K562 (cell line): ENCODE measurements around the gene BAD. TPM values are rescaled to one million over a fixed set of nuclear protein-coding genes. Genes with fewer than 3 reads are reported as not detected.

ENCODE experiments used
- ATAC-seq: fragments of 200-7000 bp; cut with Tn5 transposase; 3 replicates; pipeline ENCODE4 v1.9.1; 2020; ENCODE audit warnings: moderate library complexity
- BruUV-seq: library from RNA; stranded (reverse); fragments of 400-500 nt; replicated peaks from 2 replicates; lab custom pipeline; 2021; lab: Mats Ljungman, UMichigan
- CTCF ChIA-PET: fragments of 300-600 bp; formaldehyde crosslinking; extraction: SDS; loops from one replicate; lab custom pipeline; 2021; ENCODE audit warnings: low intra/inter-chr PET ratio; lab: Yijun Ruan, JAX
- POLR2A ChIA-PET: fragments of 300-600, 350-650 bp; sonication (Branson Sonifier 250); formaldehyde crosslinking; extraction: SDS; loops from one replicate; lab custom pipeline; 2021; ENCODE audit warnings: antibody characterized with exemption, inconsistent platforms; lab: Yijun Ruan, JAX
- DNase-seq, 4 experiments: peaks; one replicate each; pipeline versions ENCODE4 v3.0.0 to v3.0.0-alpha.2; 2011 to 2018; ENCODE audit warnings: low spot score in 3 of 4, mixed read lengths in 3 of 4; ENCODE audit errors: extremely low read depth in 1 of 4
- FAIRE-seq: peaks from 2 replicates; lab custom pipeline; 2011; peaks lifted over from hg19 to GRCh38; lab: Jason Lieb, UNC
- H2AFZ ChIP-seq: 2 replicates; pipeline ENCODE4 v1.6.0; 2011; ENCODE audit warnings: low read depth, low read length, control low read depth, inconsistent platforms
- H3K27ac ChIP-seq: fragments of 200-600 bp; 3 replicates; pipeline ENCODE4 v1.8.0; 2011; ENCODE audit warnings: low read depth, mild to moderate bottlenecking, control low read depth, inconsistent platforms, low read length, moderate library complexity, mixed read lengths; ENCODE audit errors: extremely low read depth
- H3K27me3 ChIP-seq, 2 experiments: fragments of 300-600 bp in 1 of 2; 2 replicates in 1 of 2; 3 replicates in 1 of 2; pipeline versions ENCODE4 v1.6.0 to v1.8.0; 2011; ENCODE audit warnings: inconsistent platforms in 2 of 2, low read length in 2 of 2, mild to moderate bottlenecking in 1 of 2, mixed read lengths in 1 of 2, moderate library complexity in 1 of 2; ENCODE audit not compliant: control insufficient read depth in 2 of 2, insufficient read depth in 2 of 2
- H3K36me3 ChIP-seq: fragments of 300-600 bp; 3 replicates; pipeline ENCODE4 v1.8.0; 2011; ENCODE audit warnings: mild to moderate bottlenecking, low read length, inconsistent platforms; ENCODE audit not compliant: control insufficient read depth, insufficient read depth
- H3K4me1 ChIP-seq, 2 experiments: fragments of 200-600 bp in 1 of 2; replicated peaks in 1 of 2; 2 replicates in 1 of 2; 3 replicates in 1 of 2; pipeline versions ENCODE4 v1.5.1 to v1.8.0; 2011; ENCODE audit warnings: inconsistent platforms in 2 of 2, low read length in 2 of 2, mild to moderate bottlenecking in 1 of 2, mixed read lengths in 1 of 2, moderate library complexity in 1 of 2; ENCODE audit not compliant: control insufficient read depth in 2 of 2, insufficient read depth in 2 of 2
- H3K4me2 ChIP-seq: 2 replicates; pipeline ENCODE4 v1.6.1; 2011; ENCODE audit warnings: low read length, control low read depth, inconsistent platforms, mixed read lengths; ENCODE audit not compliant: insufficient read depth
- H3K4me3 ChIP-seq: fragments of 200-600 bp; sonication (generic), shearing (Covaris generic); 2 replicates; pipeline ENCODE4 v1.5.1; 2016; ENCODE audit warnings: control low read depth, inconsistent platforms
- H3K79me2 ChIP-seq: fragments of 200-600 bp; 3 replicates; pipeline ENCODE4 v1.8.0; 2011; ENCODE audit warnings: low read length, inconsistent platforms; ENCODE audit not compliant: control insufficient read depth, insufficient read depth
- H3K9ac ChIP-seq, 2 experiments: 2 replicates each; pipeline versions ENCODE4 v1.6.0 to v1.6.1; 2011; ENCODE audit warnings: low read depth in 2 of 2, low read length in 2 of 2, control low read depth in 1 of 2, inconsistent platforms in 1 of 2, mild to moderate bottlenecking in 1 of 2, mixed read lengths in 1 of 2; ENCODE audit not compliant: insufficient read depth in 1 of 2
- H3K9me1 ChIP-seq: one replicate; pipeline ENCODE4 v1.6.0; 2011; ENCODE audit warnings: inconsistent platforms, mild to moderate bottlenecking, low read length, moderate library complexity; ENCODE audit not compliant: control insufficient read depth, insufficient read depth
- H3K9me3 ChIP-seq: replicated peaks from 2 replicates; pipeline ENCODE4 v1.5.1; 2011; ENCODE audit warnings: low read depth, low read length, inconsistent platforms; ENCODE audit not compliant: control insufficient read depth, insufficient read depth
- H4K20me1 ChIP-seq: replicated peaks from 2 replicates; pipeline ENCODE4 v1.6.1; 2011; ENCODE audit warnings: low read length, inconsistent platforms, mixed read lengths; ENCODE audit not compliant: control insufficient read depth, insufficient read depth
- CAMTA2 ChIP-seq: fragments of 250-450 bp; sonication (Bioruptor Pico); conservative IDR thresholded peaks from 2 replicates; pipeline ENCODE4 v1.5.1; 2022
- DEAF1 ChIP-seq: fragments of 450-650 bp; formaldehyde crosslinking; IDR thresholded peaks from 2 replicates; pipeline ENCODE4 v1.4.0; 2020; ENCODE audit warnings: mild to moderate bottlenecking, moderate library complexity
- FOXA3 ChIP-seq, 2 experiments: fragments of 450-650 bp in 1 of 2; sonication (generic) in 1 of 2; formaldehyde crosslinking; IDR thresholded peaks in 1 of 2; conservative IDR thresholded peaks in 1 of 2; 2 replicates each; pipeline versions ENCODE4 v1.4.0 to v1.8.0; 2020 to 2022; ENCODE audit warnings: mild to moderate bottlenecking in 2 of 2, missing genetic modification reagents in 1 of 2
- HMGN3 ChIP-seq: IDR thresholded peaks from 2 replicates; pipeline ENCODE4 v1.6.1; 2011; ENCODE audit warnings: borderline replicate concordance, low read depth, mild to moderate bottlenecking, mixed read lengths, low read length; ENCODE audit not compliant: insufficient read length; ENCODE audit errors: extremely low read depth
- JUNB ChIP-seq: fragments of 450-650 bp; formaldehyde crosslinking; conservative IDR thresholded peaks from 2 replicates; pipeline ENCODE4 v1.4.0; 2020; ENCODE audit warnings: mild to moderate bottlenecking
- MAFK ChIP-seq: IDR thresholded peaks from 2 replicates; pipeline ENCODE4 v1.6.1; 2011; ENCODE audit warnings: low read length, improper control_type of control experiment
- POLR2A ChIP-seq: fragments of 450-650 bp; conservative IDR thresholded peaks from 2 replicates; pipeline ENCODE4 v1.6.1; 2016
- POLR2AphosphoS5 ChIP-seq: IDR thresholded peaks from 2 replicates; pipeline ENCODE4 v1.6.1; 2011; ENCODE audit warnings: mild to moderate bottlenecking, low read depth, low read length, moderate library complexity; ENCODE audit not compliant: control insufficient read depth, insufficient read depth
- POLR2G ChIP-seq: fragments of 200-400 bp; formaldehyde crosslinking; IDR thresholded peaks from 2 replicates; pipeline ENCODE4 v1.6.1; 2017; ENCODE audit warnings: low read depth, mild to moderate bottlenecking, antibody characterized with exemption, low read length, moderate library complexity
- RBFOX2 ChIP-seq: fragments of 200-400 bp; formaldehyde crosslinking; IDR thresholded peaks from 2 replicates; pipeline ENCODE4 v1.6.1; 2017; ENCODE audit warnings: low read depth, mild to moderate bottlenecking, low read length, moderate library complexity
- RBM22 ChIP-seq: fragments of 200-400 bp; formaldehyde crosslinking; IDR thresholded peaks from 2 replicates; pipeline ENCODE4 v1.6.1; 2018; ENCODE audit warnings: low read length, low read depth; ENCODE audit not compliant: poor library complexity, severe bottlenecking
- SMAD2 ChIP-seq: fragments of 150-350 bp; IDR thresholded peaks from 2 replicates; pipeline ENCODE4 v1.6.1; 2014; ENCODE audit warnings: low read depth, mild to moderate bottlenecking, low read length
- SUPT5H ChIP-seq: fragments of 450-650 bp; IDR thresholded peaks from 2 replicates; pipeline ENCODE4 v1.6.1; 2016
- TARDBP ChIP-seq: fragments of 450-650 bp; IDR thresholded peaks from 2 replicates; pipeline ENCODE4 v1.6.1; 2016
- THRB ChIP-seq: fragments of 450-650 bp; formaldehyde crosslinking; conservative IDR thresholded peaks from 2 replicates; pipeline ENCODE4 v1.4.0; 2022; ENCODE audit warnings: mild to moderate bottlenecking, missing genetic modification characterization
- ZC3H11A ChIP-seq: IDR thresholded peaks from 2 replicates; pipeline ENCODE4 v1.6.1; 2012; ENCODE audit warnings: low read depth, low read length, improper control_type of control experiment
- ZNF41 ChIP-seq: fragments of 250-450 bp; sonication (Bioruptor Pico); conservative IDR thresholded peaks from 2 replicates; pipeline ENCODE4 v1.4.0; 2020; ENCODE audit warnings: mild to moderate bottlenecking
- ZNF830 ChIP-seq: fragments of 250-450 bp; sonication (Bioruptor Pico); IDR thresholded peaks from 2 replicates; pipeline ENCODE4 v1.5.0; 2021; ENCODE audit warnings: mild to moderate bottlenecking
- WGBS: fragments of 100-300 bp; shearing (Covaris generic); methylation state at CpG from one replicate; pipeline ENCODE4 v1.1.6; 2016; ENCODE audit warnings: low coverage, mixed read lengths; ENCODE audit not compliant: insufficient coverage; ENCODE audit errors: missing lambda C conversion rate; 5-methylcytosine and 5-hydroxymethylcytosine counted together
- in situ Hi-C: fragments of 300-500 bp; cut with MboI; formaldehyde crosslinking; loops from 4 replicates; pipeline ENCODE4 v1.15.0; 2018; ENCODE audit warnings: inconsistent platforms, mixed read lengths
- intact Hi-C: fragments of 100-400 bp; cut with micrococcal nuclease; formaldehyde crosslinking; loops from 2 replicates; pipeline ENCODE4 v1.14.2; 2022
- polyA plus RNA-seq, 8 experiments: library from polyadenylated mRNA; depleted of rRNA in 4 of 8; stranded (reverse) in 5 of 8; unstranded in 3 of 8; fragments of >200 nt; fragmentation: Nextera tagmentation in 2 of 8; fragmentation: Illumina TruSeq in 1 of 8; extraction: Ambion mirVana in 2 of 8; extraction: Trizol in 1 of 8; gene quantifications; 2 replicates each; pipeline versions ENCODE4 v1.2.1 to v1.2.3, GENCODE V29; 2011 to 2014; ENCODE audit warnings: inconsistent platforms in 1 of 8, missing spikeins in 1 of 8
- total RNA-seq, 7 experiments: library from RNA; depleted of rRNA in 6 of 7; stranded (reverse); fragments of >200 nt in 6 of 7; fragmentation: Illumina TruSeq in 2 of 7; extraction: Trizol in 2 of 7; gene quantifications; 2 replicates each; pipeline versions ENCODE4 v1.2.1 to v1.2.3, GENCODE V29; 2011 to 2021; ENCODE audit warnings: low replicate concordance in 1 of 7
- TF ChIP-seq, protein P1 (sequence below): fragments of 450-650 bp; formaldehyde crosslinking; IDR thresholded peaks from 2 replicates; pipeline ENCODE4 v1.4.0; 2022; ENCODE audit warnings: missing genetic modification characterization

BAD gene
- total and polyA plus RNA-seq, 9 of the 15 experiments (the other 6 are each of a cell fraction or from before 2014, with no cell fraction given) = 0.61 to 45.6 (median 11.8) TPM

GRCh38 chr11:64223001-64223651, 61.3 kb downstream of the BAD start:
- H2AFZ ChIP-seq = no peak overlapping the region
- peaks cover 5% of the 10 kb centered on the region for H3K9me1 ChIP-seq
- ChIA-PET CTCF (no interaction called here), POLR2A (interaction anchor here (0.8 to 6.3 kb wide), 8 partner anchors 8 to 37 kb away, joined by 3 to 77 read pairs (median 4); partner anchors contain the start of genes FERMT3 and STIP1)
- no peak overlapping the region for H3K4me3 ChIP-seq
- H3K4me2 ChIP-seq = no peak overlapping the region
- WGBS = 92% methylated on average over 21 of the region's 24 CpGs
- TSS peak; percentile 30 for BruUV-seq
- no peak overlapping the region; the same call in 2 of the 3 replicates for H3K27ac ChIP-seq
- H3K4me1 ChIP-seq = peaks cover 0 to 62% of the 10 kb centered on the region in 2 experiments; a peak in 3 of 5 replicates
- peaks cover 30% of the 10 kb centered on the region for H3K79me2 ChIP-seq
- peaks cover 61% of the 10 kb centered on the region for H3K36me3 ChIP-seq
- H3K9ac ChIP-seq = peak overlapping the region in 1 of 2 experiments; percentile 53; a peak in 2 of 4 replicates
- intact Hi-C loops (no loop called here), in situ Hi-C loops (no loop called here)
- no peak for FAIRE-seq
- no peaks in the 10 kb centered on the region for H3K9me3 ChIP-seq
- no peaks in the 10 kb centered on the region for H4K20me1 ChIP-seq
- H3K27me3 ChIP-seq = no peaks in the 10 kb centered on the region
- ATAC-seq = no peak
- DNase-seq = no peak
- TF ChIP-seq THRB (CRISPR knock-in tag) (no peak), POLR2A (peak; percentile 71), RBM22 (peak; percentile 62), MAFK (no peak), ZNF830 (CRISPR knock-in tag) (no peak), DEAF1 (CRISPR knock-in tag) (no peak), POLR2AphosphoS5 (0 out of 2 replicates have a peak, but pooled peaks have one; percentile 12), RBFOX2 (peak; percentile 67), CAMTA2 (CRISPR knock-in tag) (no peak), HMGN3 (peak; percentile 19), TARDBP (no peak), ZNF41 (CRISPR knock-in tag) (no peak), SMAD2 (no peak), FOXA3 (CRISPR knock-in tag; conservative IDR thresholded peaks at IDR 0.05 in 1 of 2, IDR thresholded peaks at IDR 0.05 in 1 of 2) (no peak), SUPT5H (peak; percentile 57), ZC3H11A (no peak), POLR2G (peak; percentile 83), JUNB (CRISPR knock-in tag) (no peak)
- TF ChIP-seq, protein P1, sequence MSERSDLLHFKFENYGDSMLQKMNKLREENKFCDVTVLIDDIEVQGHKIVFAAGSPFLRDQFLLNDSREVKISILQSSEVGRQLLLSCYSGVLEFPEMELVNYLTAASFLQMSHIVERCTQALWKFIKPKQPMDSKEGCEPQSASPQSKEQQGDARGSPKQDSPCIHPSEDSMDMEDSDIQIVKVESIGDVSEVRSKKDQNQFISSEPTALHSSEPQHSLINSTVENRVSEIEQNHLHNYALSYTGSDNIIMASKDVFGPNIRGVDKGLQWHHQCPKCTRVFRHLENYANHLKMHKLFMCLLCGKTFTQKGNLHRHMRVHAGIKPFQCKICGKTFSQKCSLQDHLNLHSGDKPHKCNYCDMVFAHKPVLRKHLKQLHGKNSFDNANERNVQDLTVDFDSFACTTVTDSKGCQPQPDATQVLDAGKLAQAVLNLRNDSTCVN (CRISPR knock-in tag) = no peak
